Activated naive CD8-positive, alpha-beta T cell treated with anti-CD3 and anti-CD28 coated beads, Interleukin-2, amount 50 U/mL, for 16 hours (primary cell): ENCODE results near the gene POLA2.

Experiments used
- DNase-seq: peaks from one replicate; pipeline ENCODE4 v3.0.0-alpha.2; 2020; ENCODE audit warnings: low read depth, low spot score

Gene POLA2

GRCh38 chr11:65334696-65335295, 73.0 kb downstream of the POLA2 start:
- no peak for DNase-seq

GRCh38 chr11:65338676-65339075, 76.9 kb downstream of the POLA2 start:
- DNase-seq, result no peak

- no peak for DNase-seq
These were observed 78.5 kb downstream of the POLA2 start for GRCh38 chr11:65340226-65340625.

GRCh38 chr11:65341856-65342255, 80.1 kb downstream of the POLA2 start:
- no peak for DNase-seq
